Mucosa of stomach (tissue), 1 donor: ENCODE measurements around the gene KIAA1671.
"Not testable (repeated sequence)": the region's sequence is repeated elsewhere in the genome, so short reads cannot be mapped to it uniquely, and the experiment has no call there.

Experiments used
- H3K27me3 ChIP-seq: one replicate; pipeline ENCODE4 v1.7.0; 2013; ENCODE audit warnings: mild to moderate bottlenecking, low read length; ENCODE audit not compliant: control insufficient read depth, insufficient read depth
- H3K36me3 ChIP-seq: one replicate; pipeline ENCODE4 v1.7.0; 2013; ENCODE audit warnings: low read length; ENCODE audit not compliant: control insufficient read depth, insufficient read depth
- H3K4me1 ChIP-seq: one replicate; pipeline ENCODE4 v1.7.0; 2013; ENCODE audit warnings: mild to moderate bottlenecking, low read length; ENCODE audit not compliant: control insufficient read depth, insufficient read depth
- H3K4me3 ChIP-seq: one replicate; pipeline ENCODE4 v1.7.0; 2013; ENCODE audit warnings: low read length
- H3K9ac ChIP-seq: one replicate; pipeline ENCODE4 v1.7.0; 2013; ENCODE audit warnings: mild to moderate bottlenecking, low read length, moderate library complexity
- H3K9me3 ChIP-seq: one replicate; pipeline ENCODE4 v1.7.0; 2013; ENCODE audit warnings: mild to moderate bottlenecking, low read length, moderate library complexity; ENCODE audit not compliant: control insufficient read depth
- donor health status: Pancreatic carcinoma.

KIAA1671 gene

DNA sequence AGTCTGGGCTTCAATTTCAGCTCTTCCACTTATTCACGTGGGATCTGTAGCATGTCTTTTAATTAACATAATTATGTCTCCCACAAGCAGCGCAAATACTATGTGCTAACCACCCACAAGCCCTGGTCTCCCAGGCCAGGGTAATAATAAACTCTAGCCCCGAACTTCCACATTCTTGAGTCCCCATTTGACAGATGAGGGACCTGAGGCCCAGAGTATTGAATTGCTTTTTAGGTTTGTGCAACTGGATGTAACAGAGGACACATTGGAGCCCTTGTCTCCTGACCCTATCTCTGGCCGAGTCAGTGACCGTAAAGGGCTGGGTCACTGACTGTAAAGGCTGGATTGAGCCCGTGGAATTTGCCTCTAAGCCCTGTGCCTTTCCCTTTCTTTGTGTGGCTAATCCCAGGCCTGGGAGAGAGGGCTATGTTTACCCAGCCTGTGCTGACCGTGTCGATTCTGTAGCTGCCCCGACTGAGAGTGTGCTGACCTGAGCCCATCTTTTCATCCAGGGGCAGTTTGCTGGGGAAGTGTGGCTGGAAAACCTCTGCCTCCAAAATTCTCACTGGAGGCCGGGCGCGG, 270.8 kb downstream of the KIAA1671 start:
- no peak overlapping the region for H3K9ac ChIP-seq
- H3K27me3 ChIP-seq, result peaks cover 5% of the 10 kb centered on the region
- no peaks in the 10 kb centered on the region for H3K4me1 ChIP-seq
- no peak overlapping the region for H3K4me3 ChIP-seq
- H3K36me3 ChIP-seq, result no peaks in the 10 kb centered on the region
- no peaks in the 10 kb centered on the region for H3K9me3 ChIP-seq

DNA sequence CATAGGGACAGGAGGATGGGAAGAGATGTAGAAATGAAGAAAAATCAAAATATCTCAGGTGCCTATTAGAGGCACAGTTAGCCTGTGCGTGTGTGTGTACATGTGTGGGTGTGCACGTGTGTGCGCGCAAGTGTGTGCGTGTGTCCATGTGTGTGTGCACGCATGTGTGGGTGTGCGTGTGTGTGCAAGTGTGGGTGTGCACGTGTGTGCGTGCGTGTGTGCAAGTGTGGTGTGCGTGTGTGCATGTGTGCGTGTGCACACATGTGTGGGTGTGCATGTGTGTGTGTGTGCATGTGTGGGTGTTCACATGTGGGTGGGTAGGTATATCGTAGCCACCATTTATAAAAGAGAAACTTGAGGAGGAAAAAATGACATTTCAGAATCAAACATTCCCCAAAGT, 276.3 kb downstream of the KIAA1671 start:
- no peak overlapping the region for H3K9ac ChIP-seq
- H3K36me3 ChIP-seq, result no peaks in the 10 kb centered on the region
- H3K27me3 ChIP-seq, result peaks cover 5% of the 10 kb centered on the region
- H3K4me3 ChIP-seq, result no peak overlapping the region
- no peaks in the 10 kb centered on the region for H3K4me1 ChIP-seq
- no peaks in the 10 kb centered on the region for H3K9me3 ChIP-seq

DNA sequence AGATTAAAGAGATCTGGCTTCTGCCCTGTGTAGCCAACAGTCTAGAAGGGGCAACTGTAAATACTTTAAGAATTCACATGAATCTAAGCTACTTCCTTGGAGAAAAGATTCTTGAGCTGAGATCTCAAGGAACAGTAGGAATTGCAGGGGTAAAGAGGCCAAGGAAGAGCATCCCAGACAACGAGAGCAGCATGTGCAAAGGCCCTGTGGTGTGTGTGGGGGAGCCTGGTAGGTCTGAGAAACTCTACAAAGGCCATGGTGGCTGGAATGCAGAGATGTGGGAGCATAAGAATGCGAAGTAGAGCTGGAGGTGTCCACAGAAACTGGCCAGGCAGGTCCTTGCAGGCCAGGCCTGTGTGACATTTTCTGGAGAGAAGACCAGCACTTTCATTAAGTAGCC, 278.2 kb downstream of the KIAA1671 start:
- H3K36me3 ChIP-seq, H3K4me1 ChIP-seq, H3K9ac ChIP-seq, H3K27me3 ChIP-seq, H3K9me3 ChIP-seq, H3K4me3 ChIP-seq: not testable (repeated sequence)

DNA sequence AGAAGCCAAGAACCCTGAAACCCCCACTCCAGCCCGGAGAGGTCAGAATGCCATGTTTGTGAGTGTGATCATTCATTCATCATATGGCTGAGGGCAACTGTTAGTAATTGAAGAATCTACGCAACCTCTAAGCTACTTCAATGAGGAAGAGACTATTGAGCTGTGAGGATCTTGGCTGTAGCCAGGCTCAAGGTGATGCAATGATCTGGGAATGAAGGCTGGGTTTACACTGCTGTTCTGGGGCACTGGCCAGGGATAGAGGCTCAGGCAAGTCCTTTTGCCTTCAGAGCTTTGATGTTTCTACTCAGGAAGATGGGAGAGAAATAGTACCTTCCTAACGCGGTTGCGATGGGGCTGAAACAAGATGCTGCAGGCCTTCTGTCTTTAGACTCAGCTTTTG, 279.8 kb downstream of the KIAA1671 start:
- H3K4me3 ChIP-seq, result no peak overlapping the region
- no peak overlapping the region for H3K9ac ChIP-seq
- no peaks in the 10 kb centered on the region for H3K9me3 ChIP-seq
- H3K36me3 ChIP-seq, result no peaks in the 10 kb centered on the region
- H3K4me1 ChIP-seq, result no peaks in the 10 kb centered on the region
- no peaks in the 10 kb centered on the region for H3K27me3 ChIP-seq

DNA sequence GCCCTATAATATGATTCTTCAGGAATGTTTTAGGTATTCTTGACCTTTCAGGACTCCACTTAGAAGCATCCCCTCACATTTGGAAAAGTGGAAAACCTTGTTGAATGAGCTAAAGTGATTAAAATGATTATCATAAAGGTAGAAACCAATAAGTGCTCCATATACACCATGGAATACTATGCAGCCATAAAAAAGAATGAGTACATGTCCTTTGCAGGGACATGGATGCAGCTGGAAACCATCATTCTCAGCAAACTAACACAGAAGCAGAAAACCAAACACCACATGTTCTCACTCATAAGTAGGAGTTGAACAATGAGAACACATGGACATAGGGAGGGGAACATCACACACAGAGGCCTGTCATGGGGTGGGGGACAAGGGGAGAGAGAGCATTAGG, 281.2 kb downstream of the KIAA1671 start:
- H3K9ac ChIP-seq, H3K27me3 ChIP-seq, H3K36me3 ChIP-seq, H3K4me3 ChIP-seq, H3K9me3 ChIP-seq, H3K4me1 ChIP-seq: not testable (repeated sequence)

GRCh38 chr22:25235547-25236290, 283.2 kb downstream of the KIAA1671 start:
- Histone ChIP-seq H3K9me3 (no peaks in the 10 kb centered on the region), H3K4me3 (no peak overlapping the region), H3K9ac (no peak overlapping the region), H3K4me1 (no peaks in the 10 kb centered on the region), H3K27me3 (no peaks in the 10 kb centered on the region), H3K36me3 (no peaks in the 10 kb centered on the region)

- H3K9me3 ChIP-seq, result no peaks in the 10 kb centered on the region
- H3K9ac ChIP-seq, result no peak overlapping the region
- no peak overlapping the region for H3K4me3 ChIP-seq
- no peaks in the 10 kb centered on the region for H3K4me1 ChIP-seq
- no peaks in the 10 kb centered on the region for H3K36me3 ChIP-seq
- H3K27me3 ChIP-seq, result no peaks in the 10 kb centered on the region
These were observed 283.9 kb downstream of the KIAA1671 start for GRCh38 chr22:25236417-25236816.

GRCh38 chr22:25237503-25237902, 285.0 kb downstream of the KIAA1671 start:
- Histone ChIP-seq H3K27me3 (no peaks in the 10 kb centered on the region), H3K9me3 (no peaks in the 10 kb centered on the region), H3K36me3 (no peaks in the 10 kb centered on the region), H3K9ac (no peak overlapping the region), H3K4me3 (no peak overlapping the region), H3K4me1 (no peaks in the 10 kb centered on the region)

GRCh38 chr22:25238058-25238457, 285.5 kb downstream of the KIAA1671 start:
- H3K9ac ChIP-seq, H3K4me1 ChIP-seq, H3K27me3 ChIP-seq, H3K9me3 ChIP-seq, H3K4me3 ChIP-seq, H3K36me3 ChIP-seq: not testable (repeated sequence)
